Osteocyte (in vitro differentiated cells): Measurements from ENCODE around the gene COL2A1. TPM values are rescaled to one million over a fixed set of nuclear protein-coding genes. Genes with fewer than 3 reads are reported as not detected.

Source experiments
- DNase-seq: peaks from one replicate; pipeline ENCODE4 v3.0.0; 2021; ENCODE audit warnings: mixed read lengths; ENCODE audit not compliant: unreplicated experiment; ENCODE audit errors: extremely low spot score
- H3K27ac Mint-ChIP-seq: one replicate; pipeline ENCODE4 v1.8.0; 2021; ENCODE audit warnings: mild to moderate bottlenecking, mixed read lengths; ENCODE audit not compliant: unreplicated experiment
- H3K27me3 Mint-ChIP-seq: one replicate; pipeline ENCODE4 v1.8.0; 2021; ENCODE audit warnings: mixed read lengths; ENCODE audit not compliant: unreplicated experiment
- H3K36me3 Mint-ChIP-seq: one replicate; pipeline ENCODE4 v1.8.0; 2021; ENCODE audit warnings: mixed read lengths; ENCODE audit not compliant: unreplicated experiment
- H3K4me1 Mint-ChIP-seq: one replicate; pipeline ENCODE4 v1.8.0; 2021; ENCODE audit warnings: mixed read lengths; ENCODE audit not compliant: unreplicated experiment
- H3K4me3 Mint-ChIP-seq: one replicate; pipeline ENCODE4 v1.8.0; 2021; ENCODE audit warnings: mild to moderate bottlenecking, moderate library complexity, mixed read lengths; ENCODE audit not compliant: unreplicated experiment
- H3K9me3 Mint-ChIP-seq: one replicate; pipeline ENCODE4 v1.8.0; 2021; ENCODE audit warnings: mixed read lengths; ENCODE audit not compliant: unreplicated experiment
- CTCF ChIP-seq: fragments of 200-600 bp; sonication (generic); IDR thresholded peaks from 2 replicates; pipeline ENCODE4 v1.5.0; 2021; ENCODE audit warnings: antibody characterized with exemption, mild to moderate bottlenecking, moderate library complexity
- total RNA-seq: library from RNA; stranded (reverse); gene quantifications from 2 replicates; pipeline ENCODE4 v1.2.1, GENCODE V29; 2021

Gene COL2A1
- total RNA-seq, 1 donor from 2014 or later: 0.70 TPM

- no peak for TF ChIP-seq CTCF
- no peak overlapping the region for H3K4me3 Mint-ChIP-seq
- H3K9me3 Mint-ChIP-seq: no peaks in the 10 kb centered on the region
- H3K27me3 Mint-ChIP-seq: peaks cover 55% of the 10 kb centered on the region
- no peaks in the 10 kb centered on the region for H3K4me1 Mint-ChIP-seq
- DNase-seq: no peak
- H3K27ac Mint-ChIP-seq: no peak overlapping the region
- H3K36me3 Mint-ChIP-seq: no peaks in the 10 kb centered on the region
Observed at GRCh38 chr12:48021485-48022179, 17.4 kb upstream of the COL2A1 start.

- no peak for DNase-seq
- no peak overlapping the region for H3K4me3 Mint-ChIP-seq
- TF ChIP-seq CTCF: no peak
- H3K4me1 Mint-ChIP-seq: no peaks in the 10 kb centered on the region
- peaks cover 65% of the 10 kb centered on the region for H3K27me3 Mint-ChIP-seq
- H3K9me3 Mint-ChIP-seq: no peaks in the 10 kb centered on the region
- no peaks in the 10 kb centered on the region for H3K36me3 Mint-ChIP-seq
- H3K27ac Mint-ChIP-seq: no peak overlapping the region
Observed at GRCh38 chr12:48019639-48020265, 15.5 kb upstream of the COL2A1 start.

- Mint-ChIP-seq H3K4me3 (no peak overlapping the region), H3K27ac (no peak overlapping the region), H3K27me3 (peaks cover 72% of the 10 kb centered on the region), H3K9me3 (no peaks in the 10 kb centered on the region), H3K4me1 (no peaks in the 10 kb centered on the region), H3K36me3 (no peaks in the 10 kb centered on the region)
- DNase-seq: no peak
- TF ChIP-seq CTCF: no peak
Observed at GRCh38 chr12:48018618-48018995, 14.3 kb upstream of the COL2A1 start.

- no peak for DNase-seq
- Mint-ChIP-seq H3K4me3 (no peak overlapping the region), H3K4me1 (no peaks in the 10 kb centered on the region), H3K27ac (no peak overlapping the region), H3K27me3 (peaks cover 73% of the 10 kb centered on the region), H3K36me3 (no peaks in the 10 kb centered on the region), H3K9me3 (no peaks in the 10 kb centered on the region)
- no peak for TF ChIP-seq CTCF
Observed at GRCh38 chr12:48017921-48018617, 13.8 kb upstream of the COL2A1 start.

GRCh38 chr12:48017496-48017895 lies 13.2 kb upstream of the COL2A1 start:
- H3K4me1 Mint-ChIP-seq: no peaks in the 10 kb centered on the region
- H3K9me3 Mint-ChIP-seq: no peaks in the 10 kb centered on the region
- no peak overlapping the region for H3K27ac Mint-ChIP-seq
- H3K36me3 Mint-ChIP-seq: no peaks in the 10 kb centered on the region
- H3K27me3 Mint-ChIP-seq: peaks cover 75% of the 10 kb centered on the region
- DNase-seq: no peak
- TF ChIP-seq CTCF: no peak
- no peak overlapping the region for H3K4me3 Mint-ChIP-seq
